ENCODE results near the gene LRTM1.

LRTM1 gene

DNA sequence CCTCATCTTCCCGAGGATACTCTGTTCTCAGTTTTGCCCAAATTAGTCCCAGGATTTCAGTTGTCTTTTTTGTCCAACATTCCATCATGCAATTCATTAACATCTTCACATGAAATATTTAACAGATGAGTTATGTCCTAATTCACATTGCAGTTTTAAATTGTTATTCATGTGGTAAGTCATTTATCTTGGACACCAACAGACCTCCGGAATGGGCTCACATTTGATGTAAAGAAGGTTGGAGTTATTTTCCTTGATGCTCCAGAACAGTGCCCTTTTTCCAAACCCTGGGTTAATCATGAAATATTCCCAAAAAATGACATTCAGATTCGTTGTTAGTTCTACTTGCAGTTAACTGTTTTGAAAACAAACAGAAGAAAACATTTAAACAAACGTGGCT, 32.8 kb upstream of the LRTM1 start:
- no peaks in the 10 kb centered on the region for H3K27me3 ChIP-seq (ENCODE audit: control insufficient read depth in 1 of 2, insufficient read depth in 2 of 2, low read length in 2 of 2)
- no peak overlapping the region for H3K9ac ChIP-seq (ENCODE audit: low read length in 2 of 2)
- H3K4me3 ChIP-seq (ENCODE audit: low read length in 2 of 2), result no peak overlapping the region
- no peaks in the 10 kb centered on the region for H3K4me1 ChIP-seq (ENCODE audit: control insufficient read depth, insufficient read depth, low read length)
- no peaks in the 10 kb centered on the region for H3K9me3 ChIP-seq (ENCODE audit: control insufficient read depth in 2 of 2, low read length in 2 of 2)
- no peaks in the 10 kb centered on the region for H3K36me3 ChIP-seq (ENCODE audit: control insufficient read depth in 2 of 2, insufficient read depth in 2 of 2, low read length in 2 of 2)
- no peak overlapping the region for H3K27ac ChIP-seq (ENCODE audit: low read length)

DNA sequence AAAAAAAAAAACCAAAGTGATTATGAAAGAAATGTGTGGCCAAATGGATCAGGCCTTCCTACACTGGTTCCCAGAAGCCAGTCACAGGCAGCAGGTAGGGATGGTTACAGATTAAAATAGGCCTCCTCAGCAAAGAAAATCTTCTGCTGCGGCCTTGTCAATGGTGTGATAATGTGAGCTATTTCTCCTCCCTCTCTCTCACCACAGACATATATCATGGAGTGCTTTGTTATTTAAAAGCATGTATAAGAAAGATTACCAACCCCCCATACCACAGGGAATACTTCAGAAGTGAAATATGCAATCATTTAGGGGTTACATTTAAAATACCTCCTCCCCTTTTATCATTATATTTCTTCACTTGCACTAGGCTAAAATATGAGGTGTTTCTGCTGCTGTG, 32.2 kb upstream of the LRTM1 start:
- no peaks in the 10 kb centered on the region for H3K9me3 ChIP-seq (ENCODE audit: control insufficient read depth in 2 of 2, low read length in 2 of 2)
- no peaks in the 10 kb centered on the region for H3K36me3 ChIP-seq (ENCODE audit: control insufficient read depth in 2 of 2, insufficient read depth in 2 of 2, low read length in 2 of 2)
- H3K4me1 ChIP-seq (ENCODE audit: control insufficient read depth, insufficient read depth, low read length), result no peaks in the 10 kb centered on the region
- no peak overlapping the region for H3K4me3 ChIP-seq (ENCODE audit: low read length in 2 of 2)
- H3K27ac ChIP-seq (ENCODE audit: low read length), result no peak overlapping the region
- H3K27me3 ChIP-seq (ENCODE audit: control insufficient read depth in 1 of 2, insufficient read depth in 2 of 2, low read length in 2 of 2), result no peaks in the 10 kb centered on the region
- no peak overlapping the region for H3K9ac ChIP-seq (ENCODE audit: low read length in 2 of 2)

GRCh38 chr3:54957711-54958110, 29.9 kb upstream of the LRTM1 start:
- no peak overlapping the region for H3K9ac ChIP-seq (ENCODE audit: low read length in 2 of 2)
- no peaks in the 10 kb centered on the region for H3K27me3 ChIP-seq (ENCODE audit: control insufficient read depth in 1 of 2, insufficient read depth in 2 of 2, low read length in 2 of 2)
- H3K4me1 ChIP-seq (ENCODE audit: control insufficient read depth, insufficient read depth, low read length), result peaks cover 4% of the 10 kb centered on the region
- no peaks in the 10 kb centered on the region for H3K9me3 ChIP-seq (ENCODE audit: control insufficient read depth in 2 of 2, low read length in 2 of 2)
- H3K27ac ChIP-seq (ENCODE audit: low read length), result no peak overlapping the region
- no peak overlapping the region for H3K4me3 ChIP-seq (ENCODE audit: low read length in 2 of 2)
- no peaks in the 10 kb centered on the region for H3K36me3 ChIP-seq (ENCODE audit: control insufficient read depth in 2 of 2, insufficient read depth in 2 of 2, low read length in 2 of 2)

GRCh38 chr3:54955941-54956340, 28.1 kb upstream of the LRTM1 start:
- Histone ChIP-seq H3K27ac (ENCODE audit: low read length) (no peak overlapping the region), H3K9ac (ENCODE audit: low read length in 2 of 2) (no peak overlapping the region), H3K4me1 (ENCODE audit: control insufficient read depth, insufficient read depth, low read length) (peaks cover 12% of the 10 kb centered on the region)

DNA sequence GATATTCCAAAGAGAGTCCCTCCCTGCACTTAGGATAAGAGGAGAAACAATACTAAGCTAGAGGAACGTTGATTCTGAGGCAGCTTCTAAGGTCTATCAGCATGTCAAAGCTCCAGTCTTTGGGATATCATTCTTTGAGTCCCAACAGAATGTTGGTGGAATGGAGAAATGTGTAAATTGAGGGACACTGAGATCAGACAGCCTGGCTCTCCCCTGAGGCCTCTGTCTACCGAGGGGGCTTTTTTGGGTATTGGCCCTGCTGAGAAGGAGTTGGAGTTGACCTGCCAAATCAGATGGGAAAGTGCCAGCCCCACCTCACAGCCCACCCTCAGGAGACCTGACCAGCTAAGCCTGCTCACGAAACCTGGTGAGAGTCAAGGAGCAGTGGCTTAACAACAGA, 27.6 kb upstream of the LRTM1 start:
- no peak overlapping the region for H3K27ac ChIP-seq (ENCODE audit: low read length)

More at GRCh38 chr3:54955941-54956340, 28.1 kb upstream of the LRTM1 start:
- no peak overlapping the region for H3K4me3 ChIP-seq (ENCODE audit: low read length in 2 of 2)
- H3K9me3 ChIP-seq (ENCODE audit: control insufficient read depth in 2 of 2, low read length in 2 of 2), result no peaks in the 10 kb centered on the region
- H3K27me3 ChIP-seq (ENCODE audit: control insufficient read depth in 1 of 2, insufficient read depth in 2 of 2, low read length in 2 of 2), result no peaks in the 10 kb centered on the region
- H3K36me3 ChIP-seq (ENCODE audit: control insufficient read depth in 2 of 2, insufficient read depth in 2 of 2, low read length in 2 of 2), result no peaks in the 10 kb centered on the region

DNA sequence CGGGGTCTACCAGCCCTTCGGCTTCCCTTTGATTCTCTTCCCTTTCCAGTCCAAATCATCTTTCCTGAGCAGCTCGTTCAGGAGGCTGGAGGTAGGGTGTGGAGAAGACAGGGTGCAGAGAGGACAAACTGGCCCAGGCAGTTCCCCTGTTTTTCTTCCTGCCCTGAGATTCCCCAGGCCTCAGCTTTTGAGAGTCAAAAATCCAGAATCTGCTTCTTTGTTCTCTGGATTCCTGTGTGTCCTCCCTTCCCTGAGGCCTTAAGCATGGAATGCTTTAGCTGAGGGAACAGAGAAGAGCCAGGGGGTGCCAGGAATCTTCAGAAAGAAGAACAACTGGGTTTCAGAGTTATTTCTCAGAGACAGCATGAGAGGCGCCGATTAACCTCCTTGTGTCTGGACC, 26.7 kb upstream of the LRTM1 start:
- Histone ChIP-seq H3K9me3 (ENCODE audit: control insufficient read depth in 2 of 2, low read length in 2 of 2) (no peaks in the 10 kb centered on the region), H3K27ac (ENCODE audit: low read length) (no peak overlapping the region), H3K27me3 (ENCODE audit: control insufficient read depth in 1 of 2, insufficient read depth in 2 of 2, low read length in 2 of 2) (no peaks in the 10 kb centered on the region), H3K9ac (ENCODE audit: low read length in 2 of 2) (no peak overlapping the region), H3K36me3 (ENCODE audit: control insufficient read depth in 2 of 2, insufficient read depth in 2 of 2, low read length in 2 of 2) (no peaks in the 10 kb centered on the region), H3K4me1 (ENCODE audit: control insufficient read depth, insufficient read depth, low read length) (peaks cover 18% of the 10 kb centered on the region), H3K4me3 (ENCODE audit: low read length in 2 of 2) (no peak overlapping the region)

More for the DNA sequence above, 27.6 kb upstream of the LRTM1 start:
- Histone ChIP-seq H3K4me3 (ENCODE audit: low read length in 2 of 2) (no peak overlapping the region), H3K9ac (ENCODE audit: low read length in 2 of 2) (no peak overlapping the region), H3K27me3 (ENCODE audit: control insufficient read depth in 1 of 2, insufficient read depth in 2 of 2, low read length in 2 of 2) (no peaks in the 10 kb centered on the region), H3K9me3 (ENCODE audit: control insufficient read depth in 2 of 2, low read length in 2 of 2) (no peaks in the 10 kb centered on the region), H3K36me3 (ENCODE audit: control insufficient read depth in 2 of 2, insufficient read depth in 2 of 2, low read length in 2 of 2) (no peaks in the 10 kb centered on the region), H3K4me1 (ENCODE audit: control insufficient read depth, insufficient read depth, low read length) (peaks cover 15% of the 10 kb centered on the region)

- Histone ChIP-seq H3K27ac (ENCODE audit: low read length) (no peak overlapping the region), H3K27me3 (ENCODE audit: control insufficient read depth in 1 of 2, insufficient read depth in 2 of 2, low read length in 2 of 2) (no peaks in the 10 kb centered on the region), H3K9me3 (ENCODE audit: control insufficient read depth in 2 of 2, low read length in 2 of 2) (no peaks in the 10 kb centered on the region), H3K9ac (ENCODE audit: low read length in 2 of 2) (no peak overlapping the region), H3K4me3 (ENCODE audit: low read length in 2 of 2) (no peak overlapping the region), H3K4me1 (ENCODE audit: control insufficient read depth, insufficient read depth, low read length) (peaks cover 18% of the 10 kb centered on the region), H3K36me3 (ENCODE audit: control insufficient read depth in 2 of 2, insufficient read depth in 2 of 2, low read length in 2 of 2) (no peaks in the 10 kb centered on the region)
Measured at GRCh38 chr3:54954022-54954421, 26.2 kb upstream of the LRTM1 start.

DNA sequence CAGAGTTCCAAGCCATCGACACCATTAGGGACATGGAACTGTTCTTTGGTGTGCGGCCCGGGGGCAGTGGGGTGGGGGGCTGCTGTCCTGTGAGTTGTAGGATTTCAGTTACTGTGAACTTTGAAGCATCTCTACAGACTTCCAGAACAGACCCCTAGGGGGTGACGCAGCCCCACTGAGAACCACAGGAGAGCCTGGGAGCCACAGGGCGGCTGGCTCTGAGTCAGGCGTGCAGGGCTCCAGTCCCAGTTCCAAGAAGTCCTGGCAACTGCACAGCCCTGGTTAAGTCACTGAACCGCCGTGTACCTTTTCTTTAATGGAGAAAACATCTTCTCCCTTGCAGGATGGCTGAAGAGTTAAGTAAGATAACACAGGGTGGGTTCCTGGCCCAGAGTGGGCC, 23.5 kb upstream of the LRTM1 start:
- Histone ChIP-seq H3K36me3 (ENCODE audit: control insufficient read depth in 2 of 2, insufficient read depth in 2 of 2, low read length in 2 of 2) (no peaks in the 10 kb centered on the region), H3K9ac (ENCODE audit: low read length in 2 of 2) (no peak overlapping the region), H3K4me3 (ENCODE audit: low read length in 2 of 2) (no peak overlapping the region), H3K4me1 (ENCODE audit: control insufficient read depth, insufficient read depth, low read length) (peaks cover 18% of the 10 kb centered on the region), H3K9me3 (ENCODE audit: control insufficient read depth in 2 of 2, low read length in 2 of 2) (no peaks in the 10 kb centered on the region), H3K27me3 (ENCODE audit: control insufficient read depth in 1 of 2, insufficient read depth in 2 of 2, low read length in 2 of 2) (no peaks in the 10 kb centered on the region), H3K27ac (ENCODE audit: low read length) (no peak overlapping the region)

GRCh38 chr3:54950391-54951003, 22.6 kb upstream of the LRTM1 start:
- Histone ChIP-seq H3K9me3 (ENCODE audit: control insufficient read depth in 2 of 2, low read length in 2 of 2) (no peaks in the 10 kb centered on the region), H3K9ac (ENCODE audit: low read length in 2 of 2) (no peak overlapping the region), H3K27me3 (ENCODE audit: control insufficient read depth in 1 of 2, insufficient read depth in 2 of 2, low read length in 2 of 2) (no peaks in the 10 kb centered on the region), H3K4me1 (ENCODE audit: control insufficient read depth, insufficient read depth, low read length) (peaks cover 18% of the 10 kb centered on the region), H3K27ac (ENCODE audit: low read length) (no peak overlapping the region), H3K36me3 (ENCODE audit: control insufficient read depth in 2 of 2, insufficient read depth in 2 of 2, low read length in 2 of 2) (no peaks in the 10 kb centered on the region), H3K4me3 (ENCODE audit: low read length in 2 of 2) (no peak overlapping the region)

- Histone ChIP-seq H3K27me3 (ENCODE audit: control insufficient read depth in 1 of 2, insufficient read depth in 2 of 2, low read length in 2 of 2) (no peaks in the 10 kb centered on the region), H3K9ac (ENCODE audit: low read length in 2 of 2) (no peak overlapping the region), H3K27ac (ENCODE audit: low read length) (no peak overlapping the region), H3K9me3 (ENCODE audit: control insufficient read depth in 2 of 2, low read length in 2 of 2) (no peaks in the 10 kb centered on the region), H3K36me3 (ENCODE audit: control insufficient read depth in 2 of 2, insufficient read depth in 2 of 2, low read length in 2 of 2) (no peaks in the 10 kb centered on the region), H3K4me1 (ENCODE audit: control insufficient read depth, insufficient read depth, low read length) (peaks cover 18% of the 10 kb centered on the region), H3K4me3 (ENCODE audit: low read length in 2 of 2) (no peak overlapping the region)
Measured at GRCh38 chr3:54949491-54950044, 21.7 kb upstream of the LRTM1 start.

GRCh38 chr3:54941690-54942362, 14.0 kb upstream of the LRTM1 start:
- Histone ChIP-seq H3K27ac (ENCODE audit: low read length) (no peak overlapping the region), H3K9ac (ENCODE audit: low read length in 2 of 2) (no peak overlapping the region), H3K4me3 (ENCODE audit: low read length in 2 of 2) (no peak overlapping the region), H3K4me1 (ENCODE audit: control insufficient read depth, insufficient read depth, low read length) (no peaks in the 10 kb centered on the region), H3K27me3 (ENCODE audit: control insufficient read depth in 1 of 2, insufficient read depth in 2 of 2, low read length in 2 of 2) (no peaks in the 10 kb centered on the region), H3K9me3 (ENCODE audit: control insufficient read depth in 2 of 2, low read length in 2 of 2) (no peaks in the 10 kb centered on the region), H3K36me3 (ENCODE audit: control insufficient read depth in 2 of 2, insufficient read depth in 2 of 2, low read length in 2 of 2) (no peaks in the 10 kb centered on the region)

Measured in stomach smooth muscle (tissue), 2 donors.